HepG2 (cell line): ENCODE data around the gene SPDYE4. TPM values are rescaled to one million over a fixed set of nuclear protein-coding genes. Genes with fewer than 3 reads are reported as not detected.

Experiments used
- ATAC-seq: fragments of 200-7000 bp; cut with Tn5 transposase; 3 replicates; pipeline ENCODE4 v1.9.1; 2020; ENCODE audit warnings: mild to moderate bottlenecking, moderate library complexity
- BruUV-seq: library from RNA; stranded (reverse); fragments of 400-500 nt; replicated peaks from 2 replicates; lab custom pipeline; 2021; lab: Mats Ljungman, UMichigan
- CTCF ChIA-PET: fragments of 300-600 bp; formaldehyde crosslinking; extraction: SDS; loops from one replicate; lab custom pipeline; 2021; ENCODE audit warnings: low total read pairs, inconsistent platforms, low intra/inter-chr PET ratio; lab: Yijun Ruan, JAX
- POLR2A ChIA-PET: fragments of 350-600 bp; sonication (Branson Sonifier 250); formaldehyde crosslinking; loops from one replicate; lab custom pipeline; 2020; ENCODE audit warnings: antibody characterized with exemption, inconsistent platforms; lab: Yijun Ruan, JAX
- DNase-seq: peaks from one replicate; pipeline ENCODE4 v3.0.0-alpha.2; 2015; ENCODE audit warnings: low spot score
- FAIRE-seq: peaks from 3 replicates; lab custom pipeline; 2011; peaks lifted over from hg19 to GRCh38; lab: Jason Lieb, UNC
- H2AFZ ChIP-seq: one replicate; pipeline ENCODE4 v1.6.1; 2011; ENCODE audit warnings: low read length, inconsistent platforms
- H3K27ac ChIP-seq: fragments of 300-600 bp; 3 replicates; pipeline ENCODE4 v1.8.0; 2011; ENCODE audit warnings: mixed run types, mild to moderate bottlenecking, mixed read lengths, low read length, inconsistent platforms; ENCODE audit not compliant: insufficient read depth; ENCODE audit errors: extremely low read length
- H3K27me3 ChIP-seq, 2 experiments: fragments of 200-600 bp in 1 of 2; 2 replicates in 1 of 2; 3 replicates in 1 of 2; pipeline versions ENCODE4 v1.6.0 to v1.8.0; 2011; ENCODE audit warnings: low read length in 2 of 2, mild to moderate bottlenecking in 2 of 2, moderate library complexity in 2 of 2, inconsistent platforms in 1 of 2; ENCODE audit not compliant: insufficient read depth in 2 of 2, control insufficient read depth in 1 of 2
- H3K36me3 ChIP-seq, 2 experiments: fragments of 200-600 bp in 1 of 2; replicated peaks in 1 of 2; 2 replicates in 1 of 2; 3 replicates in 1 of 2; pipeline versions ENCODE4 v1.5.1 to v1.8.0; 2011; ENCODE audit warnings: low read length in 2 of 2, inconsistent platforms in 1 of 2; ENCODE audit not compliant: insufficient read depth in 2 of 2, control insufficient read depth in 1 of 2
- H3K4me1 ChIP-seq: 2 replicates; pipeline ENCODE4 v1.5.1; 2012; ENCODE audit warnings: low read length, inconsistent platforms; ENCODE audit not compliant: insufficient read depth
- H3K4me2 ChIP-seq: 2 replicates; pipeline ENCODE4 v1.6.0; 2011; ENCODE audit warnings: low read depth, low read length, inconsistent platforms
- H3K4me3 ChIP-seq, 3 experiments: fragments of 200-600 bp in 1 of 3; sonication (generic), shearing (Covaris generic) in 1 of 3; replicated peaks in 1 of 3; 2 replicates each; pipeline ENCODE4 v1.5.1; 2011 to 2016; ENCODE audit warnings: low read length in 3 of 3, inconsistent platforms in 2 of 3, low read depth in 2 of 3, mild to moderate bottlenecking in 2 of 3, control low read depth in 1 of 3, mixed read lengths in 1 of 3; ENCODE audit not compliant: insufficient read depth in 1 of 3
- H3K79me2 ChIP-seq: one replicate; pipeline ENCODE4 v1.6.1; 2011; ENCODE audit warnings: low read length, inconsistent platforms; ENCODE audit not compliant: insufficient read depth
- H3K9ac ChIP-seq: 2 replicates; pipeline ENCODE4 v1.6.0; 2011; ENCODE audit warnings: mild to moderate bottlenecking, low read depth, low read length, inconsistent platforms; ENCODE audit not compliant: insufficient read depth
- H3K9me3 ChIP-seq: 2 replicates; pipeline ENCODE4 v1.5.1; 2012; ENCODE audit warnings: mild to moderate bottlenecking, low read length
- H4K20me1 ChIP-seq: 2 replicates; pipeline ENCODE4 v1.6.0; 2011; ENCODE audit warnings: inconsistent platforms, mild to moderate bottlenecking, low read length, moderate library complexity; ENCODE audit not compliant: insufficient read depth
- BATF2 ChIP-seq: sonication (generic); formaldehyde crosslinking; IDR thresholded peaks from 2 replicates; pipeline ENCODE4 v1.8.0; 2022; ENCODE audit warnings: mild to moderate bottlenecking, missing genetic modification reagents, moderate library complexity
- CC2D1A ChIP-seq: sonication (generic); formaldehyde crosslinking; IDR thresholded peaks from 2 replicates; pipeline ENCODE4 v1.8.1; 2023; ENCODE audit warnings: mild to moderate bottlenecking, missing genetic modification reagents
- HDAC6 ChIP-seq: fragments of 200-600 bp; sonication (generic); IDR thresholded peaks from 2 replicates; pipeline ENCODE4 v1.7.0; 2017; ENCODE audit warnings: mild to moderate bottlenecking, antibody characterized with exemption, low read length, low read depth
- MEIS2 ChIP-seq: sonication (generic); formaldehyde crosslinking; IDR thresholded peaks from 2 replicates; pipeline ENCODE4 v1.9.0; 2021; ENCODE audit warnings: mild to moderate bottlenecking, missing genetic modification reagents
- MIER2 ChIP-seq: IDR thresholded peaks from 2 replicates; pipeline ENCODE4 v1.6.1; 2016; ENCODE audit warnings: missing biosample characterization, missing genetic modification reagents
- POLR2AphosphoS2 ChIP-seq: IDR thresholded peaks from 2 replicates; pipeline ENCODE4 v1.6.1; 2011; ENCODE audit warnings: low read depth, low read length, improper control_type of control experiment
- RELA ChIP-seq: sonication (generic); formaldehyde crosslinking; IDR thresholded peaks from 2 replicates; pipeline ENCODE4 v1.4.0; 2020; ENCODE audit warnings: missing genetic modification reagents
- ZIK1 ChIP-seq: sonication (generic); formaldehyde crosslinking; IDR thresholded peaks from 2 replicates; pipeline ENCODE4 v1.5.0; 2020; ENCODE audit warnings: mild to moderate bottlenecking, low read depth, missing genetic modification reagents, borderline replicate concordance
- ZNF468 ChIP-seq: sonication (generic); formaldehyde crosslinking; IDR thresholded peaks from 2 replicates; pipeline ENCODE4 v1.8.0; 2022; ENCODE audit warnings: mild to moderate bottlenecking, moderate library complexity, missing genetic modification reagents
- ZNF629 ChIP-seq: sonication (generic); formaldehyde crosslinking; conservative IDR thresholded peaks from 2 replicates; pipeline ENCODE4 v1.5.0; 2020; ENCODE audit warnings: missing genetic modification reagents
- ZSCAN21 ChIP-seq: sonication (generic); formaldehyde crosslinking; IDR thresholded peaks from 2 replicates; pipeline ENCODE4 v1.8.0; 2022; ENCODE audit warnings: mild to moderate bottlenecking, missing genetic modification reagents, moderate library complexity, borderline replicate concordance
- WGBS: methylation state at CpG from one replicate; pipeline ENCODE4 v1.1.6; 2017; ENCODE audit warnings: low lambda C conversion rate; 5-methylcytosine and 5-hydroxymethylcytosine counted together
- in situ Hi-C: cut with HindIII; loops from 2 replicates; pipeline ENCODE4 v1.10.0; 2017; ENCODE audit warnings: low pct_unique_long_range_greater_than_20kb; ENCODE audit not compliant: extremely low pct_ligation_motif_present
- intact Hi-C: fragments of 100-400 bp; cut with micrococcal nuclease; formaldehyde crosslinking; loops from one replicate; pipeline ENCODE4 v1.10.0; 2022; ENCODE audit not compliant: unreplicated experiment
- polyA plus RNA-seq, 8 experiments: library from polyadenylated mRNA; depleted of rRNA in 3 of 8; stranded (reverse) in 7 of 8; unstranded in 1 of 8; fragments of >200 nt; fragmentation: Illumina TruSeq in 4 of 8; extraction: Trizol in 4 of 8; gene quantifications; 2 replicates each; pipeline versions ENCODE4 v1.2.1 to v1.2.3, GENCODE V29; 2011 to 2016; ENCODE audit warnings: low read depth in 4 of 8, missing spikeins in 1 of 8, mixed read lengths in 1 of 8; ENCODE audit not compliant: insufficient read depth in 1 of 8
- total RNA-seq, 5 experiments: library from RNA; depleted of rRNA; stranded (reverse); fragments of >200 nt; fragmentation: Illumina TruSeq; extraction: Trizol; gene quantifications; 2 replicates each; pipeline ENCODE4 v1.2.3, GENCODE V29; 2016; ENCODE audit warnings: low read depth in 1 of 5

The SPDYE4 gene
- total and polyA plus RNA-seq, 2 of the 13 experiments (the other 11 are each of a cell fraction or from before 2014, with no cell fraction given) = not detected

GRCh38 chr17:8742819-8743218, 15.5 kb downstream of the SPDYE4 start (continued):
- TF ChIP-seq CC2D1A (CRISPR knock-in tag) (no peak), ZSCAN21 (CRISPR knock-in tag) (no peak), MEIS2 (CRISPR knock-in tag) (no peak), ZIK1 (CRISPR knock-in tag) (no peak), ZNF468 (CRISPR knock-in tag) (no peak), RELA (CRISPR knock-in tag) (no peak)

- FAIRE-seq (no peak), DNase-seq (no peak), ATAC-seq (no peak)
- no peak for TF ChIP-seq POLR2AphosphoS2
- TF ChIP-seq BATF2 (CRISPR knock-in tag) = no peak
- TF ChIP-seq HDAC6 = no peak
- no peak for TF ChIP-seq MIER2
- TF ChIP-seq ZNF629 (CRISPR knock-in tag) = no peak
- in situ Hi-C loops = loop anchor here (10.0 kb wide), 2 partner anchors 167 to 337 kb away; no protein-coding TSS in a partner anchor
- no peaks in the 10 kb centered on the region for H3K79me2 ChIP-seq
- ChIA-PET POLR2A (no interaction called here), CTCF (no interaction called here)
- H3K27ac ChIP-seq = no peak overlapping the region
- H4K20me1 ChIP-seq = no peaks in the 10 kb centered on the region
- intact Hi-C loops = no loop called here
- no peak overlapping the region for H3K4me2 ChIP-seq
- 0 out of 2 replicates have a peak, but pooled peaks cover 6% of the 10 kb centered on the region for H3K4me1 ChIP-seq
- no TSS peak for BruUV-seq
- H3K9ac ChIP-seq = no peak overlapping the region
- H2AFZ ChIP-seq = no peak overlapping the region
- H3K36me3 ChIP-seq = no peaks in the 10 kb centered on the region
- H3K9me3 ChIP-seq = no peaks in the 10 kb centered on the region
- no CpG with 5 or more reads among the region's 5 CpGs for WGBS
- peaks cover 1 to 19% of the 10 kb centered on the region in 2 experiments for H3K27me3 ChIP-seq
- H3K4me3 ChIP-seq = no peak overlapping the region
Observed at GRCh38 chr17:8742274-8742673, 16.1 kb downstream of the SPDYE4 start.
